ENCODE data around the gene ASF1B. TPM values are rescaled to one million over a fixed set of nuclear protein-coding genes. Genes with fewer than 3 reads are reported as not detected.
A peak's percentile ranks its signal among the peaks of the same experiment; 100 is the strongest.
"Not testable (repeated sequence)": the region's sequence is repeated elsewhere in the genome, so short reads cannot be mapped to it uniquely, and the experiment has no call there.

ASF1B gene
- total RNA-seq, 1 experiment from 2014 or later, result 117 TPM

GRCh38 chr19:14160017-14160703, 23.8 kb upstream of the ASF1B start:
- DNase-seq (ENCODE audit: low read depth), result no peak

GRCh38 chr19:14159059-14159458, 22.7 kb upstream of the ASF1B start:
- DNase-seq (ENCODE audit: low read depth), result no peak

GRCh38 chr19:14158276-14159023, 22.1 kb upstream of the ASF1B start:
- DNase-seq (ENCODE audit: low read depth), result no peak

- DNase-seq (ENCODE audit: low read depth), result no peak
Observed at GRCh38 chr19:14156971-14157717, 20.8 kb upstream of the ASF1B start.

GRCh38 chr19:14156122-14156521, 19.7 kb upstream of the ASF1B start:
- DNase-seq (ENCODE audit: low read depth), result no peak

GRCh38 chr19:14155371-14155770, 19.0 kb upstream of the ASF1B start:
- no peak for DNase-seq (ENCODE audit: low read depth)

GRCh38 chr19:14152713-14153112, 16.3 kb upstream of the ASF1B start:
- no peak for DNase-seq (ENCODE audit: low read depth)

- no peak for DNase-seq (ENCODE audit: low read depth)
Observed at GRCh38 chr19:14150770-14151661, 14.6 kb upstream of the ASF1B start.

- no peak for DNase-seq (ENCODE audit: low read depth)
Observed at GRCh38 chr19:14150041-14150769, 13.8 kb upstream of the ASF1B start.

- no peak for DNase-seq (ENCODE audit: low read depth)
Observed at GRCh38 chr19:14149509-14149994, 13.2 kb upstream of the ASF1B start.

- DNase-seq (ENCODE audit: low read depth), result no peak
Observed at GRCh38 chr19:14148751-14149410, 12.5 kb upstream of the ASF1B start.

- peak; percentile 49 for DNase-seq (ENCODE audit: low read depth)
Observed at GRCh38 chr19:14147797-14148605, 11.6 kb upstream of the ASF1B start.

GRCh38 chr19:14146789-14147216, 10.4 kb upstream of the ASF1B start:
- peak; percentile 24 for DNase-seq (ENCODE audit: low read depth)

- not testable (repeated sequence) for DNase-seq (ENCODE audit: low read depth)
Observed at GRCh38 chr19:14146169-14146568, 9.8 kb upstream of the ASF1B start.

- no peak for DNase-seq (ENCODE audit: low read depth)
Observed at GRCh38 chr19:14145381-14145780, 9.0 kb upstream of the ASF1B start.

GRCh38 chr19:14142262-14143190, 6.1 kb upstream of the ASF1B start:
- no peak for DNase-seq (ENCODE audit: low read depth)

- no peak for DNase-seq (ENCODE audit: low read depth)
Observed at GRCh38 chr19:14141041-14141440, 4.7 kb upstream of the ASF1B start.

GRCh38 chr19:14139944-14140343, 3.6 kb upstream of the ASF1B start:
- no peak for DNase-seq (ENCODE audit: low read depth)
